H1 (cell line): ENCODE data around the gene TSPAN3. TPM values are rescaled to one million over a fixed set of nuclear protein-coding genes. Genes with fewer than 3 reads are reported as not detected.

Source experiments
- CTCF ChIA-PET: fragments of 300-600 bp; sonication (Branson Sonifier 250); formaldehyde crosslinking; loops from one replicate; lab custom pipeline; 2021; ENCODE audit not compliant: partially characterized antibody; lab: Charles Lee
- POLR2A ChIA-PET: fragments of 300-600 bp; sonication (Branson Sonifier 250); formaldehyde crosslinking; loops from one replicate; lab custom pipeline; 2021; ENCODE audit warnings: inconsistent platforms; ENCODE audit not compliant: partially characterized antibody; lab: Charles Lee
- DNase-seq, 2 experiments: peaks; one replicate each; pipeline versions ENCODE4 v3.0.0 to v3.0.0-alpha.2; 2010 to 2022; ENCODE audit warnings: low spot score in 2 of 2, low read depth in 1 of 2, mixed read lengths in 1 of 2
- FAIRE-seq: peaks from 2 replicates; lab custom pipeline; 2011; peaks lifted over from hg19 to GRCh38; lab: Jason Lieb, UNC
- H2AFZ ChIP-seq: 2 replicates; pipeline ENCODE4 v1.8.1; 2012; ENCODE audit warnings: low read length, inconsistent platforms
- H2AK5ac ChIP-seq: 2 replicates; pipeline ENCODE4 v1.6.1; 2013; ENCODE audit warnings: low read depth, low read length
- H2BK120ac ChIP-seq: replicated peaks from 2 replicates; pipeline ENCODE3; 2013; ENCODE audit warnings: low read depth, low read length, inconsistent platforms
- H2BK12ac ChIP-seq: 2 replicates; pipeline ENCODE4 v1.6.1; 2013; ENCODE audit warnings: low read depth, low read length
- H2BK15ac ChIP-seq: 2 replicates; pipeline ENCODE4 v1.6.1; 2013; ENCODE audit warnings: low read length
- H2BK20ac ChIP-seq: 2 replicates; pipeline ENCODE4 v1.6.1; 2013; ENCODE audit warnings: low read length
- H2BK5ac ChIP-seq: 2 replicates; pipeline ENCODE4 v1.6.1; 2013; ENCODE audit warnings: low read depth, low read length
- H3K14ac ChIP-seq: 2 replicates; pipeline ENCODE4 v1.6.1; 2013; ENCODE audit warnings: inconsistent platforms; ENCODE audit not compliant: insufficient read length
- H3K18ac ChIP-seq: 2 replicates; pipeline ENCODE4 v1.6.1; 2013; ENCODE audit warnings: low read length; ENCODE audit errors: extremely low read depth
- H3K23ac ChIP-seq: 2 replicates; pipeline ENCODE4 v1.6.1; 2013; ENCODE audit warnings: inconsistent platforms; ENCODE audit not compliant: insufficient read length
- H3K23me2 ChIP-seq: 2 replicates; pipeline ENCODE4 v1.6.1; 2013; ENCODE audit warnings: low read depth, low read length
- H3K27ac ChIP-seq: 2 replicates; pipeline ENCODE4 v1.6.1; 2011; ENCODE audit warnings: low read depth, low read length, inconsistent platforms
- H3K27me3 ChIP-seq, 4 experiments: replicated peaks in 1 of 4; 1 replicate in 1 of 4; 2 replicates in 3 of 4; pipeline versions ENCODE4 v1.6.1 to v1.8.1; 2011 to 2013; ENCODE audit warnings: low read length in 3 of 4, mild to moderate bottlenecking in 3 of 4, inconsistent platforms in 2 of 4, mixed read lengths in 2 of 4, moderate library complexity in 1 of 4; ENCODE audit not compliant: control insufficient read depth in 3 of 4, insufficient read depth in 3 of 4; ENCODE audit errors: extremely low read depth in 1 of 4
- H3K36me3 ChIP-seq, 4 experiments: 2 replicates each; pipeline versions ENCODE4 v1.6.1 to v1.8.1; 2011 to 2013; ENCODE audit warnings: mild to moderate bottlenecking in 4 of 4, low read length in 3 of 4, moderate library complexity in 2 of 4, control low read depth in 1 of 4, inconsistent platforms in 1 of 4; ENCODE audit not compliant: insufficient read depth in 4 of 4, control insufficient read depth in 2 of 4
- H3K4ac ChIP-seq: replicated peaks from 2 replicates; pipeline ENCODE3; 2013; ENCODE audit warnings: low read length, low read depth, mixed read lengths, inconsistent platforms; ENCODE audit not compliant: insufficient read length
- H3K4me1 ChIP-seq, 4 experiments: replicated peaks in 1 of 4; 1 replicate in 1 of 4; 2 replicates in 3 of 4; pipeline versions ENCODE4 v1.6.1 to v1.8.1; 2011 to 2013; ENCODE audit warnings: low read length in 3 of 4, inconsistent platforms in 2 of 4, mixed read lengths in 1 of 4; ENCODE audit not compliant: insufficient read depth in 4 of 4, control insufficient read depth in 3 of 4
- H3K4me2 ChIP-seq, 2 experiments: 2 replicates each; pipeline versions ENCODE4 v1.6.1 to v1.8.1; 2011 to 2013; ENCODE audit warnings: low read depth in 2 of 2, low read length in 2 of 2, control low read depth in 1 of 2, inconsistent platforms in 1 of 2, mild to moderate bottlenecking in 1 of 2; ENCODE audit not compliant: insufficient read depth in 1 of 2
- H3K4me3 ChIP-seq, 4 experiments: fragments of 200-600, 300-600 bp in 1 of 4; sonication (generic), shearing (Covaris generic), sonication (Bioruptor Twin) in 1 of 4; 2 replicates each; pipeline versions ENCODE4 v1.5.1 to v1.8.1; 2011 to 2016; ENCODE audit warnings: low read length in 4 of 4, low read depth in 3 of 4, control low read depth in 2 of 4, inconsistent platforms in 2 of 4, mild to moderate bottlenecking in 2 of 4, mixed read lengths in 1 of 4, moderate library complexity in 1 of 4; ENCODE audit not compliant: insufficient read depth in 2 of 4; ENCODE audit errors: extremely low read depth in 1 of 4
- H3K56ac ChIP-seq: replicated peaks from 2 replicates; pipeline ENCODE3; 2013; ENCODE audit warnings: low read depth, mild to moderate bottlenecking, mixed read lengths, low read length, inconsistent platforms; ENCODE audit not compliant: insufficient read length
- H3K79me1 ChIP-seq: 2 replicates; pipeline ENCODE4 v1.6.1; 2013; ENCODE audit warnings: low read depth, low read length, control low read depth
- H3K79me2 ChIP-seq, 2 experiments: 2 replicates each; pipeline versions ENCODE4 v1.6.1 to v1.8.1; 2012 to 2013; ENCODE audit warnings: low read length in 2 of 2, mild to moderate bottlenecking in 2 of 2, inconsistent platforms in 1 of 2; ENCODE audit not compliant: insufficient read depth in 2 of 2, control insufficient read depth in 1 of 2
- H3K9ac ChIP-seq, 4 experiments: replicated peaks in 1 of 4; 1 replicate in 1 of 4; 2 replicates in 3 of 4; pipeline versions ENCODE4 v1.6.1 to v1.8.1; 2011 to 2013; ENCODE audit warnings: low read depth in 3 of 4, low read length in 3 of 4, control low read depth in 2 of 4, mild to moderate bottlenecking in 2 of 4, moderate library complexity in 2 of 4, inconsistent platforms in 1 of 4; ENCODE audit errors: extremely low read depth in 1 of 4
- H3K9me3 ChIP-seq, 2 experiments: 2 replicates each; pipeline versions ENCODE4 v1.6.1 to v1.8.1; 2012 to 2013; ENCODE audit warnings: mild to moderate bottlenecking in 2 of 2, moderate library complexity in 2 of 2, control low read depth in 1 of 2, inconsistent platforms in 1 of 2, low read depth in 1 of 2, low read length in 1 of 2, mixed read lengths in 1 of 2; ENCODE audit not compliant: insufficient read depth in 2 of 2
- H4K20me1 ChIP-seq, 2 experiments: replicated peaks in 1 of 2; 2 replicates each; pipeline versions ENCODE3 to v1.8.1; 2011 to 2013; ENCODE audit warnings: inconsistent platforms in 2 of 2, low read length in 2 of 2, mild to moderate bottlenecking in 1 of 2; ENCODE audit not compliant: insufficient read depth in 2 of 2, control insufficient read depth in 1 of 2
- H4K5ac ChIP-seq: 2 replicates; pipeline ENCODE4 v1.6.1; 2013; ENCODE audit warnings: low read length, low read depth, mixed read lengths, inconsistent platforms; ENCODE audit not compliant: insufficient read length
- H4K8ac ChIP-seq: 2 replicates; pipeline ENCODE4 v1.8.0; 2013; ENCODE audit warnings: mild to moderate bottlenecking, moderate library complexity, low read length, inconsistent platforms; ENCODE audit not compliant: insufficient read depth; ENCODE audit errors: extremely low read depth
- H4K91ac ChIP-seq: replicated peaks from 2 replicates; pipeline ENCODE3; 2013; ENCODE audit warnings: low read length, mixed read lengths, inconsistent platforms; ENCODE audit not compliant: insufficient read length
- CEBPB ChIP-seq: IDR thresholded peaks from 2 replicates; pipeline ENCODE4 v1.6.1; 2012; ENCODE audit warnings: low read depth, low read length
- CHD1 ChIP-seq: IDR thresholded peaks from 2 replicates; pipeline ENCODE4 v1.6.1; 2012; ENCODE audit warnings: low read depth, low read length, improper control_type of control experiment
- EGR1 ChIP-seq: IDR thresholded peaks from 2 replicates; pipeline ENCODE4 v1.6.1; 2011; ENCODE audit warnings: low read depth, low read length, borderline replicate concordance
- EP300 ChIP-seq, 2 experiments: IDR thresholded peaks; 1 replicate in 1 of 2; 2 replicates in 1 of 2; pipeline ENCODE4 v1.6.1; 2011 to 2012; ENCODE audit warnings: low read depth in 2 of 2, low read length in 2 of 2, mild to moderate bottlenecking in 2 of 2, borderline replicate concordance in 1 of 2, inconsistent platforms in 1 of 2, moderate library complexity in 1 of 2
- GTF2F1 ChIP-seq: IDR thresholded peaks from 2 replicates; pipeline ENCODE4 v1.6.1; 2012; ENCODE audit warnings: low read depth, low read length, improper control_type of control experiment, borderline replicate concordance
- HDAC2 ChIP-seq, 2 experiments: fragments of 300-600 bp in 1 of 2; sonication (generic) in 1 of 2; IDR thresholded peaks; 2 replicates each; pipeline ENCODE4 v1.6.1; 2011 to 2012; ENCODE audit warnings: low read depth in 2 of 2, low read length in 2 of 2, mild to moderate bottlenecking in 2 of 2, moderate library complexity in 2 of 2, borderline replicate concordance in 1 of 2, inconsistent platforms in 1 of 2
- KDM1A ChIP-seq: fragments of 200-600, 300-600 bp; sonication (generic); IDR thresholded peaks from 2 replicates; pipeline ENCODE4 v1.7.1; 2016; ENCODE audit warnings: mild to moderate bottlenecking, low read length, borderline replicate concordance
- KDM5A ChIP-seq: fragments of 200-600 bp; IDR thresholded peaks from 2 replicates; pipeline ENCODE4 v1.7.1; 2012; ENCODE audit warnings: mild to moderate bottlenecking, low read length, inconsistent platforms, mixed read lengths
- POLR2A ChIP-seq, 2 experiments: IDR thresholded peaks; 1 replicate in 1 of 2; 2 replicates in 1 of 2; pipeline ENCODE4 v1.6.1; 2011; ENCODE audit warnings: low read depth in 2 of 2, low read length in 2 of 2, mild to moderate bottlenecking in 2 of 2; ENCODE audit errors: control extremely low read depth in 1 of 2
- RNF2 ChIP-seq: fragments of 200-900, 300-1000 bp; sonication (generic); IDR thresholded peaks from 2 replicates; pipeline ENCODE4 v1.7.1; 2016; ENCODE audit warnings: borderline replicate concordance, low read depth, mild to moderate bottlenecking, antibody characterized with exemption, low read length; ENCODE audit not compliant: poor library complexity, severe bottlenecking; ENCODE audit errors: missing control alignments
- SIRT6 ChIP-seq: IDR thresholded peaks from one replicate; pipeline ENCODE4 v1.7.1; 2012; ENCODE audit warnings: low read length, inconsistent platforms
- SP1 ChIP-seq: IDR thresholded peaks from 2 replicates; pipeline ENCODE4 v1.6.1; 2011; ENCODE audit warnings: low read depth, low read length
- TEAD4 ChIP-seq: IDR thresholded peaks from 2 replicates; pipeline ENCODE4 v1.6.1; 2012; ENCODE audit warnings: low read depth, low read length, inconsistent platforms, mixed read lengths
- ZNF274 ChIP-seq: IDR thresholded peaks from 2 replicates; pipeline ENCODE4 v1.7.0; 2012; ENCODE audit warnings: low read length, borderline replicate concordance; ENCODE audit errors: extremely low read depth
- WGBS, 2 experiments: shearing (Covaris generic) in 1 of 2; methylation state at CpG; one replicate each; pipeline versions ENCODE4 v1.1.6 to v1.1.7; 2013 to 2015; ENCODE audit warnings: low lambda C conversion rate in 2 of 2, mixed read lengths in 2 of 2, inconsistent platforms in 1 of 2, low coverage in 1 of 2, missing lambda C conversion rate in 1 of 2; ENCODE audit not compliant: insufficient replicate concordance in 2 of 2, insufficient coverage in 1 of 2, insufficient read length in 1 of 2; ENCODE audit errors: extremely low coverage in 1 of 2, missing lambda C conversion rate in 1 of 2; 5-methylcytosine and 5-hydroxymethylcytosine counted together
- polyA plus RNA-seq, 7 experiments: library from polyadenylated mRNA; depleted of rRNA in 3 of 7; stranded (reverse) in 5 of 7; unstranded in 2 of 7; fragments of >200 nt in 5 of 7; fragments of 200-250 nt in 2 of 7; gene quantifications; 1 replicate in 5 of 7; 2 replicates in 1 of 7; 4 replicates in 1 of 7; pipeline versions ENCODE4 v1.2.1 to v1.2.3, GENCODE V29; 2011 to 2013; ENCODE audit warnings: missing spikeins in 2 of 7, mixed read lengths in 2 of 7
- total RNA-seq: library from RNA; stranded (reverse); fragmentation: NEBNext Ultra II Directional; extraction: Animal tissue kit (Norgen Biotek cat#: 25700); gene quantifications from 2 replicates; pipeline ENCODE4 v1.2.1, GENCODE V29; 2021

Gene TSPAN3
- total and polyA plus RNA-seq, 2 of the 8 experiments (the other 6 are each of a cell fraction or from before 2014, with no cell fraction given), result 107 to 238 TPM

DNA sequence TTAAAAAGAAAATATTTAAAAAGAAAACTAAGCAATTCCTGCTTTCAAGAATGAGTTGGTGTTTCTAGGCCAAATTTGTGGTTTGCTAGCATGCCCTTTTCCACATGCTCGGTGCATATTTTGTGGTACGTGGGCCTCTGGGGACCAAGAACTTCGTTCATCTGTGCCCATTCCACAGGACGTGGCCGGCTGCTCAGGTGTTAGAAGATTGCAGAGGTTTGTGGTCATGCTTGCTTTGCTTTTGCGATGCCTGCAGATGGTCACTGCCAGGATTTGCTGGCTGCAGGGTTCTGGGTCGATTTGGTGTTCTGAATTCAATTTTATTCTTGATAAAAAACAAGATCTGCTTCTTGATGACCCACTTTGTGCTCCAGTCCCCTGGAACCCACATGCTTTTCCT, 68.5 kb downstream of the TSPAN3 start:
- DNase-seq (no peak), FAIRE-seq (no peak)
- CTCF ChIA-PET, result interaction anchor here (1.1 to 1.7 kb wide), 3 partner anchors 28 to 32 kb away, joined by 3 to 4 read pairs (median 3); no protein-coding TSS in a partner anchor
- no peak overlapping the region for H2AFZ ChIP-seq
- peaks cover 0 to 3% (median 0%) of the 10 kb centered on the region in 4 experiments; a peak in 2 of 7 replicates for H3K27me3 ChIP-seq
- H3K18ac ChIP-seq, result no peak overlapping the region
- no peaks in the 10 kb centered on the region for H3K36me3 ChIP-seq
- H4K5ac ChIP-seq, result no peak overlapping the region
- H3K14ac ChIP-seq, result no peak overlapping the region
- no peaks in the 10 kb centered on the region for H3K79me2 ChIP-seq
- no peak overlapping the region for H2BK20ac ChIP-seq
- no peaks in the 10 kb centered on the region for H3K79me1 ChIP-seq
- H2BK5ac ChIP-seq, result no peak overlapping the region
- H3K27ac ChIP-seq, result no peak overlapping the region
- no peaks in the 10 kb centered on the region for H3K9me3 ChIP-seq
- POLR2A ChIA-PET, result no interaction called here
- H3K4me3 ChIP-seq, result no peak overlapping the region
- H2BK12ac ChIP-seq, result no peak overlapping the region
- no peak overlapping the region for H4K91ac ChIP-seq
- no peaks in the 10 kb centered on the region for H3K4me1 ChIP-seq
- H3K9ac ChIP-seq, result no peak overlapping the region
- no peaks in the 10 kb centered on the region for H4K20me1 ChIP-seq
- H3K23me2 ChIP-seq, result no peaks in the 10 kb centered on the region
- H3K56ac ChIP-seq, result no peak overlapping the region
- no peak overlapping the region for H4K8ac ChIP-seq
- no peak overlapping the region for H2BK15ac ChIP-seq
- WGBS, 2 experiments, result 95% methylated on average over 7 of the region's 7 CpGs; no CpG with 5 or more reads in 1 of the 2 experiments
- H3K4me2 ChIP-seq, result no peak overlapping the region
- H3K23ac ChIP-seq, result no peak overlapping the region
- no peak overlapping the region for H2AK5ac ChIP-seq
- H3K4ac ChIP-seq, result no peak overlapping the region
- no peak overlapping the region for H2BK120ac ChIP-seq
- TF ChIP-seq ZNF274, result no peak
- TF ChIP-seq RNF2, result no peak
- no peak for TF ChIP-seq HDAC2 (IDR thresholded peaks at IDR 0.05; ENCODE audit: borderline replicate concordance in 1 of 2, low read depth in 2 of 2, low read length in 2 of 2)
- TF ChIP-seq KDM5A, result no peak
- TF ChIP-seq POLR2A (IDR thresholded peaks at IDR 0.05; ENCODE audit: control extremely low read depth in 1 of 2, low read depth in 2 of 2, low read length in 2 of 2), result no peak
- no peak for TF ChIP-seq EP300 (IDR thresholded peaks at IDR 0.05; ENCODE audit: borderline replicate concordance in 1 of 2, low read depth in 2 of 2, low read length in 2 of 2)
- no peak for TF ChIP-seq TEAD4
- TF ChIP-seq KDM1A, result no peak
- TF ChIP-seq SIRT6, result no peak
- no peak for TF ChIP-seq SP1
- no peak for TF ChIP-seq CHD1
- TF ChIP-seq EGR1, result no peak
- TF ChIP-seq CEBPB, result no peak
- no peak for TF ChIP-seq GTF2F1
